Karpas-422 (cell line): ENCODE data around the gene ADAT3. TPM values are rescaled to one million over a fixed set of nuclear protein-coding genes. Genes with fewer than 3 reads are reported as not detected.

Source experiments
- DNase-seq: peaks from one replicate; pipeline ENCODE4 v3.0.0-alpha.2; 2015
- H2AFZ ChIP-seq: fragments of 200-600 bp; sonication (generic); 2 replicates; pipeline ENCODE4 v1.6.1; 2014; ENCODE audit warnings: antibody characterized with exemption, low read length, mixed read lengths
- H3K27ac ChIP-seq: fragments of 200-600 bp; sonication (generic); 2 replicates; pipeline ENCODE4 v1.5.1; 2014; ENCODE audit warnings: mild to moderate bottlenecking, low read length, moderate library complexity
- H3K27me3 ChIP-seq: fragments of 200-600 bp; sonication (generic); 2 replicates; pipeline ENCODE4 v1.6.1; 2014; ENCODE audit warnings: low read length, mixed read lengths
- H3K36me3 ChIP-seq: fragments of 200-600 bp; sonication (generic); 2 replicates; pipeline ENCODE4 v1.6.1; 2014; ENCODE audit warnings: low read length, mixed read lengths; ENCODE audit not compliant: insufficient read depth
- H3K4me1 ChIP-seq: fragments of 200-600 bp; sonication (generic); 2 replicates; pipeline ENCODE4 v1.6.1; 2014; ENCODE audit warnings: mild to moderate bottlenecking, low read length, mixed read lengths
- H3K4me2 ChIP-seq: fragments of 200-600 bp; sonication (generic); 2 replicates; pipeline ENCODE4 v1.6.1; 2014; ENCODE audit warnings: low read length, low read depth, mild to moderate bottlenecking; ENCODE audit not compliant: poor library complexity, severe bottlenecking
- H3K4me3 ChIP-seq: fragments of 200-600 bp; sonication (generic); 2 replicates; pipeline ENCODE4 v1.5.1; 2014; ENCODE audit warnings: mild to moderate bottlenecking, antibody characterized with exemption, low read length, mixed read lengths
- H3K79me2 ChIP-seq: fragments of 200-600 bp; sonication (generic); 2 replicates; pipeline ENCODE4 v1.6.1; 2014; ENCODE audit warnings: mild to moderate bottlenecking, low read length, mixed read lengths
- H3K9ac ChIP-seq: fragments of 200-600 bp; sonication (generic); 2 replicates; pipeline ENCODE4 v1.6.0; 2014; ENCODE audit warnings: low read length
- H3K9me2 ChIP-seq: fragments of 200-600 bp; sonication (generic), shearing (Covaris generic); replicated peaks from 2 replicates; pipeline ENCODE4 v1.6.0; 2014; ENCODE audit warnings: mild to moderate bottlenecking, low read length, moderate library complexity; ENCODE audit not compliant: insufficient read depth
- H3K9me3 ChIP-seq: fragments of 300-700, 200-600 bp; sonication (generic); 2 replicates; pipeline ENCODE4 v1.6.1; 2014; ENCODE audit warnings: low read length, mixed read lengths
- H4K20me1 ChIP-seq: fragments of 200-600 bp; sonication (generic); 2 replicates; pipeline ENCODE4 v1.6.1; 2014; ENCODE audit warnings: mild to moderate bottlenecking, antibody characterized with exemption, low read length, low read depth; ENCODE audit not compliant: insufficient read depth
- total RNA-seq: library from RNA; depleted of rRNA; stranded (reverse); fragments of >200 nt; shearing (Covaris generic); gene quantifications from 2 replicates; pipeline ENCODE4 v1.2.3, GENCODE V29; 2014; ENCODE audit warnings: low replicate concordance

The ADAT3 gene
- total RNA-seq, 1 experiment from 2014 or later = 1.2 TPM

DNA sequence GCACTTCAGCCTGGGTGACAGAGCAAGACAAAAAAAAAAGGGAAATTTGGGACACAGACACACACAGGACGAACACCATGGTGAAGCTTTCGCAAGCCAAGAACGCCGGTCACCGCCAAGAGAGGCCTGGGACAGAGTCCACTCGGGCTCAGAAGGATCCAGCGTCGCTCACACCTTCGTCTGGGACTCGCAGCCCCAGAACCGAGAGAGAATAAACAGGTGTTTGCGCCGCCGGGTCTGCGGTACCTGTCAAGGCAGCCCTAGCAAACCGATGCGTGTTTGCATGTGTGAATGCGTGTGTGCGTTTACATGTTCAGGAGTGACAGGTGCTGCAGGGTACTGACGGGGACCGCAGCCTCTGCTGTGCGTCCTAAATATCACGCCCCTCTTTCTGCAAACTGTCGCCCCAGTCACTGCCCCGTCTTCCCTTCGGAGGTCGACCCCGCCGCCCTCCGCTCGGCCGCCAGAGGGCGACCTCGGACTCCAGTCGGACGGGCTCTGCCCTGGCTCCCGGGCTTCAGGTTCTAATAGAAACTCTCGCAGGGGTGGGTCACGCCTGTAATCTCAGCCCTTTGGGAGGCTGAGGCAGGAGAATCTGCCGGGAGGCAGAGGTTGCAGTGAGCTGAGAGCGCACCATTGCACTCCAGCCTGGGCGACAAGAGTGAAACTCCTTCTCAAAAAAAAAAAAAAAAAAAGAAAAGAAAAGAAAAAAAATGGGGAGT, 24.0 kb downstream of the ADAT3 start:
- Histone ChIP-seq H3K4me1 (peaks cover 12% of the 10 kb centered on the region), H4K20me1 (no peaks in the 10 kb centered on the region), H3K4me2 (peak overlapping the region; percentile 57), H3K4me3 (peak overlapping the region; percentile 43; the same call in 1 of the 2 replicates), H2AFZ (no peak overlapping the region), H3K9ac (0 out of 2 replicates have a peak overlapping the region, but pooled peaks have one; percentile 33), H3K27ac (no peak overlapping the region), H3K9me3 (peaks cover 9% of the 10 kb centered on the region), H3K9me2 (no peaks in the 10 kb centered on the region), H3K36me3 (no peaks in the 10 kb centered on the region), H3K79me2 (no peaks in the 10 kb centered on the region), H3K27me3 (no peaks in the 10 kb centered on the region)
- DNase-seq = peak; percentile 95

DNA sequence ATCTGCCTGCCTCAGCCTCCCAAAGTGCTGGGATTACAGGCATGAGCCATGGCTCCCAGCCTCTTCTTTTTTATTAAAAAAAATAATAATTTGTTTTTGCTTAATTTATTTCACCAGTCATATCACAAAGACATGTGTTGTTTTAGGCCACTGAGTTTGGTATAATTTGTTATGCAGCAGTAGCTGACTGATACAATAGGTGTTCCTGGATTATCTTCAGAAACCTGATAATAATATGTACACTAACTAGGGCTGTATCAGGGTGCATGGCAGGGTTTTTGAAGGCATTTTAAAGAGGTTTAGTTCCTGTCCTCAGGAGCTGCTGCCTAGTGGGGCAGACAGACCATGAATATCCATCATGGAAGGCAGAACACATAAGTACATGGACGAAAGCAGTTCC, 26.2 kb downstream of the ADAT3 start:
- H4K20me1 ChIP-seq = no peaks in the 10 kb centered on the region
- H3K9me3 ChIP-seq = peaks cover 13% of the 10 kb centered on the region
- no peak overlapping the region for H3K4me3 ChIP-seq
- no peak overlapping the region for H3K9ac ChIP-seq
- H3K79me2 ChIP-seq = no peaks in the 10 kb centered on the region
- no peaks in the 10 kb centered on the region for H3K27me3 ChIP-seq
- H3K27ac ChIP-seq = no peak overlapping the region
- no peaks in the 10 kb centered on the region for H3K36me3 ChIP-seq
- no peak for DNase-seq
- no peak overlapping the region for H3K4me2 ChIP-seq
- peaks cover 12% of the 10 kb centered on the region for H3K4me1 ChIP-seq
- H2AFZ ChIP-seq = no peak overlapping the region
- no peaks in the 10 kb centered on the region for H3K9me2 ChIP-seq

DNA sequence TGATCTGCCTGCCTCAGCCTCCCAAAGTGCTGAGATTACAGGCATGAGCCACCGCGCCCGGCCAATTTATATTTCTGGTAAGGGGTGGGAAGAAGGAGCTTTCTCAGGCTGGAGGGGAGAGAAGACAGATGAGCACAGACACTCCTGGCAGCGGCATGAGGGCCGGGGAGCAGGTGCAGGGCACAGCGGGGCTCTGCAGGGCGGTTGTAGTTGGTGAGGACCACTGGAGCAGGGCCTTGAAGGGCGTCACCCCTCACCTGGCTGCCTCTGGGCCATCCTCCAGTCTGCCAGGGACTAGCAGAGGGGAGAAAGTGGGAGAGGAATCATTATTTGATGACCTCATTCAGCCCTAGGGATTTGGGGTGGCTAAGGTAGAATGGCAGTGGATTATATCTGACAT, 27.2 kb downstream of the ADAT3 start:
- Histone ChIP-seq H3K79me2 (no peaks in the 10 kb centered on the region), H4K20me1 (no peaks in the 10 kb centered on the region), H2AFZ (no peak overlapping the region), H3K27ac (no peak overlapping the region), H3K4me2 (no peak overlapping the region), H3K9me2 (no peaks in the 10 kb centered on the region), H3K36me3 (no peaks in the 10 kb centered on the region), H3K4me3 (no peak overlapping the region), H3K9ac (no peak overlapping the region), H3K4me1 (peaks cover 12% of the 10 kb centered on the region), H3K9me3 (peaks cover 13% of the 10 kb centered on the region), H3K27me3 (no peaks in the 10 kb centered on the region)
- no peak for DNase-seq

DNA sequence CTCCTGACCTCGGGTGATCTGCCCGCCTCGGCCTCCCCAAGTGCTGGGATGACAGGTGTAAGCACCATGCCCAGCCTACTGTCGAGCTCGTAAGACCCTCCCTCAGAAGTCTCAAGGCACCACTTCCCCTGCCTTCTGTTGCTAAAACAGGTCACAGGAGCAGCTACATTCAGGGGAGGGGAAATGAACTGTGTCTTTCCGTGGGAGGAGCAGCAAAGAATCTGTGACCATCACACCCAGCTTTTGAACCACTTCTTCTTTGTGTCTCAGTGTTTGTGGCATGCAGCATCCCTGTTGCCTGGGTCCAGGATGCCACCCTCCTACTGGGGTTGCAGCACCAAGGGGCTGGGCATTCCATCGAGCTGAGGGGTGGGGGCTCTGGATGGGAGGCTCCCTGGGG, 28.0 kb downstream of the ADAT3 start:
- H3K9me2 ChIP-seq = no peaks in the 10 kb centered on the region
- no peak overlapping the region for H2AFZ ChIP-seq
- no peak for DNase-seq
- H3K9ac ChIP-seq = no peak overlapping the region
- H3K27me3 ChIP-seq = no peaks in the 10 kb centered on the region
- H3K9me3 ChIP-seq = peaks cover 13% of the 10 kb centered on the region
- no peak overlapping the region for H3K4me2 ChIP-seq
- H4K20me1 ChIP-seq = no peaks in the 10 kb centered on the region
- H3K79me2 ChIP-seq = no peaks in the 10 kb centered on the region
- H3K4me1 ChIP-seq = peaks cover 12% of the 10 kb centered on the region
- H3K4me3 ChIP-seq = no peak overlapping the region
- no peak overlapping the region for H3K27ac ChIP-seq
- no peaks in the 10 kb centered on the region for H3K36me3 ChIP-seq

DNA sequence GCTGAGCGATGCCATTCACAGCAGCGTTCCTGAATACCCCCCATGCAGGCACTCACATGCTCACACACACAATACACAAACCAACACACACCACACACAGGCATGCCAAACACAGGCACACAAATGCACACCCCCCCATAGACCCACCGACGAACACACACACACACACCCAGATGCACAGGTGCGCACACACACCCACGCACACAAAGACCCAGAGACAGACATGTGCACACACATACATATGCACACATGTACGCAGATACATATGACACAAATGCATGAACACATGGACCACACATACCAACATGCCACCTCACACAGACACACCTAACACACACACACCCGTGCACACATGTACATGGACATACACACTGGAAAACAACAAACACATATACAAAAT, 28.7 kb downstream of the ADAT3 start:
- H4K20me1 ChIP-seq = no peaks in the 10 kb centered on the region
- no peak overlapping the region for H3K27ac ChIP-seq
- H3K79me2 ChIP-seq = no peaks in the 10 kb centered on the region
- H3K36me3 ChIP-seq = no peaks in the 10 kb centered on the region
- peaks cover 11% of the 10 kb centered on the region for H3K4me1 ChIP-seq
- DNase-seq = no peak
- H3K4me2 ChIP-seq = no peak overlapping the region
- H3K4me3 ChIP-seq = no peak overlapping the region
- H3K27me3 ChIP-seq = no peaks in the 10 kb centered on the region
- peaks cover 13% of the 10 kb centered on the region for H3K9me3 ChIP-seq
- H2AFZ ChIP-seq = no peak overlapping the region
- H3K9me2 ChIP-seq = no peaks in the 10 kb centered on the region
- no peak overlapping the region for H3K9ac ChIP-seq

DNA sequence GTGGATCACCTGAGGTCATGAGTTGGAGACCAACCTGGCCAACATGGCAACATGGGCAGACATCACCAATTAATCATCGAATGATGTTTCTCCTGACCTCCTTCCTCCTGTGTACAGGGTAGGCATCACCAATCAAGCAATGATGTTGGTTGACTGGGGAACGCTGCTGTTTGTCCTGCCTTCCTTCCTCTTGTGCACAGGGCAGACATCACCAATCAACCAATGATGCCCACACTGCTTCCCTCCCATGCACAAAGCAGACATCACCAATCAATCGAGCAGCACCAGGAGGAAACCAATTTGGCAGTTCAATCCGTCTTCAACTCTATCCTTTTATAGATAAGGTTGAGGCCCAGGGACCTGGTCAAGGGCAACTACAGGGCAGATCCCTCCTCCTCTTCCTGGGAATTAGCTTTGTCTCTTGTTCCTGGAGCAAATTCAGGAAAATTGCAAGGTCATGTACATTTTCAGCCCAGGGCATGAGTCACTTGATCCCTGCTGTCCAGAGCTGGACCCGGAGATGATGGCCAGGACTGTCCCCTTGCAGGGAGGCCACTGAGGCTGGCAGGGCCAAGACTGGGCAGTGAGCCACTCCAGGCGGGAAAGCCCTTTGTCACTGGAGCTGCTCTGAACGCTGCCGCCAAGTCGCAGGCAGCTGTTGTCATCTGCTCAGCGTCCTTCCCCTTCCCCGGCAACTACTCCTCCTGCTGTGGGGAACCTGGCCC, 30.4 kb downstream of the ADAT3 start:
- Histone ChIP-seq H3K4me1 (peaks cover 10% of the 10 kb centered on the region), H3K4me2 (no peak overlapping the region)
- DNase-seq = peak; percentile 78

DNA sequence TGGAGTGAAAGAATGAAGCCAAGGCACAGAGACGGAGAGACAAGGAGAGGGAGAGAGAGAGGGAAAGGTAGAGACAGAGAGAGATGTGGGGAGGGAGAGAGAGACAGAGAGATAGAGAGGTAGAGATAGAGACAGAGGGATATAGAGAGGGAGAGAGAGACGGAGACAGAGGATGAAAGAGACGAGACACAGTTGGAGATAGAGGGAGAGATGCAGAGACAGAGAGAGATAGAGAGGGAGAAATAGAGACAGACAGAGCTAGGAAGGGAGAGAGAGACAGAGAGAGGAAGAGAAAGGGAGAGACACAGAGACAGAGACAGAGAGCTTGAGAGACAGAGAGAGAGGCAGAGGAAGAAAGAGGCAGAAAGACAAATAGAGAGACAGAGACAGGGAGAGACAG, 31.2 kb downstream of the ADAT3 start:
- no peak for DNase-seq
- H3K4me3 ChIP-seq = no peak overlapping the region
- peaks cover 10% of the 10 kb centered on the region for H3K4me1 ChIP-seq
- no peaks in the 10 kb centered on the region for H3K9me2 ChIP-seq
- no peaks in the 10 kb centered on the region for H3K27me3 ChIP-seq
- H3K4me2 ChIP-seq = no peak overlapping the region
- H3K27ac ChIP-seq = no peak overlapping the region
- no peaks in the 10 kb centered on the region for H3K36me3 ChIP-seq
- peaks cover 12% of the 10 kb centered on the region for H3K9me3 ChIP-seq
- peaks cover 1% of the 10 kb centered on the region for H3K79me2 ChIP-seq
- no peak overlapping the region for H3K9ac ChIP-seq
- H4K20me1 ChIP-seq = no peaks in the 10 kb centered on the region
- no peak overlapping the region for H2AFZ ChIP-seq

More for the DNA sequence above, 30.4 kb downstream of the ADAT3 start:
- Histone ChIP-seq H3K27me3 (no peaks in the 10 kb centered on the region), H3K79me2 (no peaks in the 10 kb centered on the region), H3K4me3 (no peak overlapping the region), H4K20me1 (no peaks in the 10 kb centered on the region), H3K36me3 (no peaks in the 10 kb centered on the region), H3K9me2 (no peaks in the 10 kb centered on the region), H3K9me3 (peaks cover 13% of the 10 kb centered on the region), H3K9ac (no peak overlapping the region), H3K27ac (no peak overlapping the region), H2AFZ (no peak overlapping the region)

DNA sequence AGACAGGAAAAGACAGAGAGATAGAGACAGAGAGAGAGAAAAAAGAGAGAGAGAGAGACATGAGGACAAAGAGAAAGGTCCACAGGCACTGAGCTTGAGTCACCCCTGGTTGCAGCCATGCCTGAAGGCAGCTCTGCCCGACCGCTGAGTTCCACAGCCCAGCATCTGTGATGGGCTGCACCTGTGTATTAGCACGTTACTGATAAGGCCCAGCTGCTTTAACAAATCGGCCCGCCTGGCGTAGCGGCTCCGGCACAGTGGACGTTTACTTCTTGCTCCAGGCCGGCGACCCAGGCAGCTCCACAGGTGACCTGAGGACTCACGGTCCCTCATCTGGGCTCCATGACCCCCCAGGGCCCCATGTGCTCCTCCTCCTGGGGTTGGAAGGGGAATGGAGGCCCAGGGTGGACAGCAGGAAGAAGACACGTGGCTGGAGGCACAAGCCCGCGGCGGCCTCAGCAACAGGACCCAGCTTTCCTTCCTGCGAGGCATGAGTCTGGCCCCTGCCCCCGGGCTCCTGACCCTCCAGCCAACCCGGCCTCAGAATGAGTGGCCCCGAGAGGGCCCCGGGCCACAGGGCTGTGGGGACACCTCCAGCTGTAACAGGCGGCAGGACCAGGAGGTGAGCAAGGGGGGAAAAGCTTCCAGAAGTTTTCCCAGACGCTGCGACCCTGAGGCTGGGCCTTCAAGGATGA, 31.9 kb downstream of the ADAT3 start:
- no peak for DNase-seq
- Histone ChIP-seq H4K20me1 (no peaks in the 10 kb centered on the region), H3K36me3 (no peaks in the 10 kb centered on the region), H3K79me2 (peaks cover 8% of the 10 kb centered on the region), H3K9ac (no peak overlapping the region), H3K4me1 (peaks cover 10% of the 10 kb centered on the region), H3K4me3 (no peak overlapping the region), H3K9me2 (no peaks in the 10 kb centered on the region), H3K27me3 (no peaks in the 10 kb centered on the region), H2AFZ (no peak overlapping the region), H3K9me3 (peaks cover 7% of the 10 kb centered on the region; the same call in 1 of the 2 replicates), H3K4me2 (no peak overlapping the region), H3K27ac (no peak overlapping the region)
